DND-41 (cell line): ENCODE measurements around the gene ZC3H12A.

Source experiments
- ATAC-seq: fragments of 200-7000 bp; cut with Tn5 transposase; 3 replicates; pipeline ENCODE4 v1.9.1; 2021; ENCODE audit warnings: low read depth; ENCODE audit not compliant: insufficient read depth
- DNase-seq: peaks from one replicate; pipeline ENCODE4 v3.0.0-alpha.2; 2020
- H2AFZ ChIP-seq: 2 replicates; pipeline ENCODE4 v1.6.0; 2012; ENCODE audit warnings: low read depth, low read length
- H3K27ac ChIP-seq: 2 replicates; pipeline ENCODE4 v1.5.1; 2012; ENCODE audit warnings: low read length, inconsistent platforms
- H3K27me3 ChIP-seq: fragments of 200-600 bp; sonication (generic); 2 replicates; pipeline ENCODE4 v1.6.0; 2012; ENCODE audit warnings: low read length, mild to moderate bottlenecking, inconsistent platforms; ENCODE audit not compliant: insufficient read depth, poor library complexity
- H3K36me3 ChIP-seq: 2 replicates; pipeline ENCODE4 v1.5.1; 2012; ENCODE audit warnings: low read length, inconsistent platforms; ENCODE audit not compliant: insufficient read depth
- H3K4me1 ChIP-seq: 2 replicates; pipeline ENCODE4 v1.5.1; 2012; ENCODE audit warnings: mild to moderate bottlenecking, low read length; ENCODE audit not compliant: insufficient read depth
- H3K4me2 ChIP-seq: 2 replicates; pipeline ENCODE4 v1.6.0; 2012; ENCODE audit warnings: mild to moderate bottlenecking, moderate library complexity, low read length, inconsistent platforms; ENCODE audit not compliant: insufficient read depth
- H3K4me3 ChIP-seq, 2 experiments: fragments of 200-600 bp in 1 of 2; shearing (Covaris generic) in 1 of 2; 2 replicates each; pipeline ENCODE4 v1.5.1; 2012 to 2016; ENCODE audit warnings: inconsistent platforms in 2 of 2, low read length in 2 of 2, mild to moderate bottlenecking in 2 of 2, low read depth in 1 of 2, moderate library complexity in 1 of 2
- H3K79me2 ChIP-seq: 2 replicates; pipeline ENCODE4 v1.6.0; 2012; ENCODE audit warnings: low read length, inconsistent platforms; ENCODE audit not compliant: insufficient read depth
- H3K9ac ChIP-seq: 2 replicates; pipeline ENCODE4 v1.6.0; 2012; ENCODE audit warnings: low read depth, mild to moderate bottlenecking, inconsistent platforms, low read length, moderate library complexity
- H3K9me3 ChIP-seq: 2 replicates; pipeline ENCODE4 v1.5.1; 2012; ENCODE audit warnings: low read length, moderate library complexity, mild to moderate bottlenecking, inconsistent platforms; ENCODE audit not compliant: insufficient read depth, severe bottlenecking
- H4K20me1 ChIP-seq: 2 replicates; pipeline ENCODE4 v1.6.0; 2012; ENCODE audit warnings: low read length; ENCODE audit not compliant: insufficient read depth
- CTCF ChIP-seq: IDR thresholded peaks from 2 replicates; pipeline ENCODE4 v1.5.1; 2012; ENCODE audit warnings: borderline replicate concordance, low read length, moderate library complexity, mild to moderate bottlenecking; ENCODE audit not compliant: poor library complexity, severe bottlenecking; ENCODE audit errors: extremely low read depth
- EZH2 ChIP-seq: IDR thresholded peaks from 3 replicates; pipeline ENCODE4 v1.6.1; 2012; ENCODE audit warnings: borderline replicate concordance, low read depth, mild to moderate bottlenecking, moderate library complexity, low read length, inconsistent platforms; ENCODE audit not compliant: severe bottlenecking

Gene ZC3H12A

GRCh38 chr1:37475380-37476086 lies 1.2 kb downstream of the ZC3H12A start:
- Histone ChIP-seq H3K4me2 (peak overlapping the region; percentile 96), H4K20me1 (peaks cover 39% of the 10 kb centered on the region), H2AFZ (peak overlapping the region; percentile 70), H3K9me3 (no peaks in the 10 kb centered on the region), H3K27ac (peak overlapping the region; percentile 65; the same call in 1 of the 2 replicates), H3K27me3 (no peaks in the 10 kb centered on the region), H3K4me1 (peaks cover 65% of the 10 kb centered on the region), H3K9ac (peak overlapping the region; percentile 71), H3K79me2 (peaks cover 39% of the 10 kb centered on the region), H3K36me3 (peaks cover 52% of the 10 kb centered on the region), H3K4me3 (peak overlapping the region; percentile 42 to 78; a peak in 3 of 4 replicates)
- TF ChIP-seq EZH2 = no peak
- no peak for TF ChIP-seq CTCF
- no peak for DNase-seq
- ATAC-seq = no peak

- peak overlapping the region; percentile 96 for H3K4me2 ChIP-seq
- H3K36me3 ChIP-seq = peaks cover 57% of the 10 kb centered on the region
- DNase-seq = no peak
Measured at GRCh38 chr1:37476087-37476452, 1.7 kb downstream of the ZC3H12A start.

GRCh38 chr1:37476460-37477197 lies 2.2 kb downstream of the ZC3H12A start:
- peaks cover 65% of the 10 kb centered on the region for H3K4me1 ChIP-seq

More at GRCh38 chr1:37476087-37476452, 1.7 kb downstream of the ZC3H12A start:
- H3K4me1 ChIP-seq = peaks cover 65% of the 10 kb centered on the region
- peaks cover 44% of the 10 kb centered on the region for H4K20me1 ChIP-seq
- H2AFZ ChIP-seq = no peak overlapping the region
- H3K27me3 ChIP-seq = no peaks in the 10 kb centered on the region
- H3K4me3 ChIP-seq = peak overlapping the region in 1 of 2 experiments; percentile 78; a peak in 2 of 4 replicates
- H3K9me3 ChIP-seq = no peaks in the 10 kb centered on the region
- H3K9ac ChIP-seq = peak overlapping the region; percentile 71
- ATAC-seq = no peak
- H3K27ac ChIP-seq = 0 out of 2 replicates have a peak overlapping the region, but pooled peaks have one; percentile 10
- H3K79me2 ChIP-seq = peaks cover 39% of the 10 kb centered on the region
- TF ChIP-seq EZH2 = no peak
- no peak for TF ChIP-seq CTCF

More at GRCh38 chr1:37476460-37477197, 2.2 kb downstream of the ZC3H12A start:
- DNase-seq (no peak), ATAC-seq (no peak)
- H3K4me3 ChIP-seq = peak overlapping the region in 1 of 2 experiments; percentile 78; a peak in 2 of 4 replicates
- H2AFZ ChIP-seq = no peak overlapping the region
- peak overlapping the region; percentile 71 for H3K9ac ChIP-seq
- peaks cover 39% of the 10 kb centered on the region for H3K79me2 ChIP-seq
- no peaks in the 10 kb centered on the region for H3K27me3 ChIP-seq
- peaks cover 63% of the 10 kb centered on the region for H3K36me3 ChIP-seq
- H3K9me3 ChIP-seq = no peaks in the 10 kb centered on the region
- H4K20me1 ChIP-seq = peaks cover 44% of the 10 kb centered on the region
- H3K4me2 ChIP-seq = peak overlapping the region; percentile 96
- peak overlapping the region; percentile 68 for H3K27ac ChIP-seq
- TF ChIP-seq CTCF (no peak), EZH2 (no peak)
